Gastroesophageal sphincter (tissue), 4 donors: ENCODE measurements around the gene HADHB. TPM values are rescaled to one million over a fixed set of nuclear protein-coding genes. Genes with fewer than 3 reads are reported as not detected.

Experiments used
- ATAC-seq: fragments of 150-250 bp; one replicate; pipeline ENCODE4 v1.9.1; 2016; ENCODE audit warnings: mild to moderate bottlenecking, moderate library complexity
- H3K27ac ChIP-seq, 4 donors: fragments of 200-600 bp; sonication (generic) in 3 of 4; 1 replicate in 3 of 4; 2 replicates in 1 of 4; pipeline ENCODE4 v1.5.1; 2016 to 2019
- H3K27me3 ChIP-seq: fragments of 200-600 bp; sonication (generic); one replicate; pipeline ENCODE4 v1.5.1; 2019
- H3K36me3 ChIP-seq, 2 donors: fragments of 200-600 bp; sonication (generic); one replicate each; pipeline ENCODE4 v1.5.1; 2019; ENCODE audit warnings: control low read depth in 1 of 2
- H3K4me1 ChIP-seq, 3 donors: fragments of 200-600 bp; sonication (generic); 1 replicate in 2 of 3; 2 replicates in 1 of 3; pipeline ENCODE4 v1.5.1; 2016 to 2019; ENCODE audit warnings: control low read depth in 2 of 3
- H3K4me3 ChIP-seq, 2 donors: fragments of 200-600 bp; sonication (generic); one replicate each; pipeline ENCODE4 v1.5.1; 2019; ENCODE audit warnings: mild to moderate bottlenecking in 1 of 2, moderate library complexity in 1 of 2
- H3K9me3 ChIP-seq, 3 donors: fragments of 200-600 bp; sonication (generic); one replicate each; pipeline ENCODE4 v1.5.1; 2017 to 2019; ENCODE audit warnings: control low read depth in 2 of 3
- CTCF ChIP-seq, 4 experiments: fragments of 200-600 bp in 2 of 4; fragments of 450-650 bp in 2 of 4; sonication (generic) in 1 of 4; IDR thresholded peaks; one replicate each; pipeline ENCODE4 v1.5.1; 2017 to 2019; ENCODE audit warnings: antibody characterized with exemption in 4 of 4, mild to moderate bottlenecking in 2 of 4, moderate library complexity in 2 of 4
- EP300 ChIP-seq: sonication (generic); formaldehyde crosslinking; IDR thresholded peaks from one replicate; pipeline ENCODE4 v1.6.1; 2017; ENCODE audit warnings: antibody characterized with exemption, mild to moderate bottlenecking
- POLR2A ChIP-seq, 2 donors: fragments of 450-650 bp; IDR thresholded peaks; one replicate each; pipeline ENCODE4 v1.6.1; 2017; ENCODE audit warnings: antibody characterized with exemption in 2 of 2, mild to moderate bottlenecking in 2 of 2, moderate library complexity in 1 of 2
- POLR2AphosphoS5 ChIP-seq: sonication (generic); formaldehyde crosslinking; IDR thresholded peaks from one replicate; pipeline ENCODE4 v1.6.1; 2017; ENCODE audit warnings: antibody characterized with exemption
- WGBS, 2 donors: methylation state at CpG; one replicate each; pipeline ENCODE4 v1.1.5; 2018; ENCODE audit warnings: low coverage in 1 of 2; 5-methylcytosine and 5-hydroxymethylcytosine counted together
- total RNA-seq, 4 donors: library from RNA; depleted of rRNA; stranded (reverse); fragments of >200 nt; gene quantifications; one replicate each; pipeline ENCODE4 v1.1.0, GENCODE V29; 2016

The HADHB gene
- total RNA-seq, 4 donors from 2014 or later, result 127 to 358 (median 218) TPM

- WGBS, 2 donors, result 38 to 78% methylated on average over 1 of the region's 1 CpG
- no peak overlapping the region for H3K27ac ChIP-seq
- H3K27me3 ChIP-seq, result no peaks in the 10 kb centered on the region
- ATAC-seq, result no peak
- peaks cover 22 to 98% of the 10 kb centered on the region in 2 donors for H3K36me3 ChIP-seq
- H3K4me1 ChIP-seq, result no peaks in the 10 kb centered on the region
- no peaks in the 10 kb centered on the region for H3K9me3 ChIP-seq
- TF ChIP-seq POLR2A (IDR thresholded peaks at IDR 0.05) (no peak), POLR2AphosphoS5 (no peak), CTCF (IDR thresholded peaks at IDR 0.05) (no peak), EP300 (no peak)
- H3K4me3 ChIP-seq, result no peak overlapping the region
Observed at GRCh38 chr2:26202981-26203490, 41.7 kb upstream of the HADHB start.

GRCh38 chr2:26203906-26204305 lies 40.8 kb upstream of the HADHB start:
- H3K9me3 ChIP-seq, result no peaks in the 10 kb centered on the region
- WGBS, 2 donors, result 82 to 92% methylated on average over 7 of the region's 7 CpGs
- no peak overlapping the region for H3K27ac ChIP-seq
- ATAC-seq, result no peak
- H3K36me3 ChIP-seq, result peaks cover 22 to 98% of the 10 kb centered on the region in 2 donors
- TF ChIP-seq CTCF (IDR thresholded peaks at IDR 0.05) (no peak), EP300 (no peak), POLR2AphosphoS5 (no peak), POLR2A (IDR thresholded peaks at IDR 0.05) (no peak)
- no peaks in the 10 kb centered on the region for H3K27me3 ChIP-seq
- H3K4me3 ChIP-seq, result no peak overlapping the region
- H3K4me1 ChIP-seq, result no peaks in the 10 kb centered on the region

- no peak overlapping the region for H3K4me3 ChIP-seq
- H3K27me3 ChIP-seq, result no peaks in the 10 kb centered on the region
- no peak for ATAC-seq
- WGBS, 2 donors, result 87 to 100% methylated on average over 2 to 4 of the region's 5 CpGs
- no peaks in the 10 kb centered on the region for H3K4me1 ChIP-seq
- no peaks in the 10 kb centered on the region for H3K9me3 ChIP-seq
- TF ChIP-seq EP300 (no peak), POLR2AphosphoS5 (no peak), POLR2A (IDR thresholded peaks at IDR 0.05) (no peak), CTCF (IDR thresholded peaks at IDR 0.05) (no peak)
- H3K36me3 ChIP-seq, result peaks cover 0 to 98% of the 10 kb centered on the region in 2 donors
- H3K27ac ChIP-seq, result no peak overlapping the region
Observed at GRCh38 chr2:26212011-26212410, 32.7 kb upstream of the HADHB start.

- no peak for ATAC-seq
- WGBS, 2 donors, result 75% methylated on average over 1 of the region's 1 CpG; no CpG with 5 or more reads in 1 of the 2 donors
Observed at GRCh38 chr2:26214759-26215158, 30.0 kb upstream of the HADHB start.

More at GRCh38 chr2:26214759-26215158, 30.0 kb upstream of the HADHB start:
- no peaks in the 10 kb centered on the region for H3K27me3 ChIP-seq
- no peak overlapping the region for H3K4me3 ChIP-seq
- no peaks in the 10 kb centered on the region for H3K4me1 ChIP-seq
- no peak for TF ChIP-seq CTCF (IDR thresholded peaks at IDR 0.05)
- no peaks in the 10 kb centered on the region for H3K9me3 ChIP-seq
- no peak overlapping the region for H3K27ac ChIP-seq
- peaks cover 0 to 96% of the 10 kb centered on the region in 2 donors for H3K36me3 ChIP-seq
